SKM-1 treated with dmso at 0.1 percent for 144 hours (cell line): Measurements from ENCODE around the gene SH3BGRL3.
A peak's percentile ranks its signal among the peaks of the same experiment; 100 is the strongest.

Source experiments
- DNase-seq: peaks from one replicate; lab custom pipeline; 2025; ENCODE audit not compliant: unreplicated experiment; lab: John Stamatoyannopoulos, UW

Gene SH3BGRL3

DNA sequence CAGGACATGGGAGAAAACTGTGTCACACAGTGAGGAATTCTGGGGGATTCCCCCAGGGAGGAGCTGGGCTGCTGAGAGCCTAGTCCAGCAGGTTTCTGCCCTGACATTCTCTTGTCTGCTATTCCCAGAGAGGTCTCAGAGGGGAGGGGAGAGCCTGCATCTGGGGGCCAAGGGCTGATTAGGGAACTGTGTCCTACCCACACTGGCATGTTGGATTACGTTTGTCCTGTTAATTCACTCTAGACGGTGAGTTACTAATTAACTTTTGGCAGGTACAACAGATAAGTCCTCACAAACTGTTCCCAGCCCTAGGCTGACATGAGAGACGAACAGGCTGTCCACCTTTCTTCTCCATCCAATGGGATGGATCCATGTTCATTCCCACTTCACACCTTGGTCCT lies 2.6 kb upstream of the SH3BGRL3 start:
- no peak for DNase-seq

GRCh38 chr1:26277719-26278118 lies 2.2 kb upstream of the SH3BGRL3 start:
- DNase-seq = no peak

DNA sequence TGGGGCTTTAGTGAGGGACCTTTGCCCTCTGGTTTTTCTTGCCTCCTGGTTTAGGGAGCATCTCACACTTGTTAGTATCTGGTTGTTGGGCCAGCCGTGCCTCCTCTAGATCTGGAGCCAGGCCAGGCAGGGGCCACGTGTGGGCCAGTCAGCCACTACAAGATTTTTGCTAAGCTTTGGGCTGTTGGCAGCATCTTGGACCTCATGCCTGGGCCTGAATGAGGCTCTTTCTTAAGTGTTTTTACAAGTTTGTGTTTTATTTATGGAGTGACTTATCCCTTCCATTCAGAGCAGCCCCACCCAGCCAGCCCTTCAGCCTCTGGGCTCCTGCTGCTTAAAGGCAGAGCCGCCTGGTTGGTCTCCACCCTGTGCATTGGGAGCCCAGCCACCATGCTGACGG lies 1.6 kb upstream of the SH3BGRL3 start:
- DNase-seq = no peak

DNA sequence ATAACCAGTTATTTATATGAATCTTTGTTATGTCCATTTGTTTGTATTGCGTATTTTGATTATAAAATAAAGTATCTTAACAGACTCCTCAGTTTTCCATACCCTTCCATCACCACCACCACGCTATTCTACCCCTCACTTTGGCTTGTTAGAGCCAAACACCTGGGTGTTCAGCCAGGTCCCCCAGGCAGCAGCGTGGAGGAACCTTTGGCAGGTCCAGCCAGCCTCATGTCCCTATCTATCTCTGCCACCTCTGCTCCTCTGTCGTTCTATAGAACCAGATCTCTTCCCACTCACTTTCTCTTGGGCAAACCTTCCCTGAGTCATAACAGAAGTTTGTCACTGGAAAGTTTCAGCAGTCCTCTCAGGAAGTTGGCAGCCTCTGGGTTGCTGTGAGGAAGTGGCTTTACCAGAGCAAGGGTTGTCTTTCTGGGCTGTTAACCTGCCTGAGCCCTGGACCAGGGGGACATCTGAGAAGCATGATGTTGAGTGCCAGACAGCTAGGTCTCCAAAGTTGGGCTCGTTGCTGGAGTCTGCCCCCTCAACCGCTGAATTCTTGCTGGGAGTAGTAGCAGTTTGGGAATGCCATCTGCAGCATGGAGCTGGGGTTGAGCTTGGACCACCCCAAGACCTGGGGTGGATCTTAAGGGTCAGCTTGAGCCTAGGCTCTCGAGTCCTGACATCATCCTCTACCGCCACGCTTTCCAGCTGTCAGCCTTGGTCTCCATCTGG lies 996 bp upstream of the SH3BGRL3 start:
- DNase-seq = peak; percentile 65

GRCh38 chr1:26280333-26281042 lies 602 bp downstream of the SH3BGRL3 start:
- peak; percentile 32 for DNase-seq

DNA sequence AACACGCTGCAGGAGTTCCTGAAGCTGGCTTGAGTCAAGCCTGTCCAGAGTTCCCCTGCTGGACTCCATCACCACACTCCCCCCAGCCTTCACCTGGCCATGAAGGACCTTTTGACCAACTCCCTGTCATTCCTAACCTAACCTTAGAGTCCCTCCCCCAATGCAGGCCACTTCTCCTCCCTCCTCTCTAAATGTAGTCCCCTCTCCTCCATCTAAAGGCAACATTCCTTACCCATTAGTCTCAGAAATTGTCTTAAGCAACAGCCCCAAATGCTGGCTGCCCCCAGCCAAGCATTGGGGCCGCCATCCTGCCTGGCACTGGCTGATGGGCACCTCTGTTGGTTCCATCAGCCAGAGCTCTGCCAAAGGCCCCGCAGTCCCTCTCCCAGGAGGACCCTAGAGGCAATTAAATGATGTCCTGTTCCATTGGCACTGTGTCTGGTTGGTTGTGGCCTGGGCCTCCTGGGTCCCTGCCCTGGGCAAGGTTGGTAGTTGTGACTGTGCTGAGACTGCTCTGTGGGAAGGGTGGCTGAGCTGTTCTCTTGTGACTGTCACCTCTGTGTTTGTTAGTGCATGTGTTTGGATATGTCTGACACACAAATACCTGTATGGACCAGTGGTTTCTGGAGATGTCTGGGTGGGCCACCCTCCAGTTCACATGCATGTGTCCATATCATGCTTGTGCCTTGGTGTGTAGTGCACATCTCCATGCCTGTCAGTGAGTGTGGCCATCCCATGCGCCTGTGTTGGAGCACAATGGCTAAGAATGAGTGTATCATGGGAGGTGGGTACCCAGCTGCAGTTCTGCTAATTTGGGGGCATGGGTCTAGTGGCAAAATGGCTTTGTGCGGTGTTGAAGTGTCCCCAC lies 1.4 kb downstream of the SH3BGRL3 start:
- no peak for DNase-seq

GRCh38 chr1:26281971-26282370 lies 2.1 kb downstream of the SH3BGRL3 start:
- DNase-seq = peak; percentile 38

GRCh38 chr1:26282401-26282918 lies 2.6 kb downstream of the SH3BGRL3 start:
- no peak for DNase-seq

- DNase-seq = no peak
Observed at GRCh38 chr1:26283279-26283853, 3.5 kb downstream of the SH3BGRL3 start.

- no peak for DNase-seq
Observed at GRCh38 chr1:26283871-26284596, 4.1 kb downstream of the SH3BGRL3 start.

- peak; percentile 83 for DNase-seq
Observed at GRCh38 chr1:26284597-26285347, 4.9 kb downstream of the SH3BGRL3 start.

DNA sequence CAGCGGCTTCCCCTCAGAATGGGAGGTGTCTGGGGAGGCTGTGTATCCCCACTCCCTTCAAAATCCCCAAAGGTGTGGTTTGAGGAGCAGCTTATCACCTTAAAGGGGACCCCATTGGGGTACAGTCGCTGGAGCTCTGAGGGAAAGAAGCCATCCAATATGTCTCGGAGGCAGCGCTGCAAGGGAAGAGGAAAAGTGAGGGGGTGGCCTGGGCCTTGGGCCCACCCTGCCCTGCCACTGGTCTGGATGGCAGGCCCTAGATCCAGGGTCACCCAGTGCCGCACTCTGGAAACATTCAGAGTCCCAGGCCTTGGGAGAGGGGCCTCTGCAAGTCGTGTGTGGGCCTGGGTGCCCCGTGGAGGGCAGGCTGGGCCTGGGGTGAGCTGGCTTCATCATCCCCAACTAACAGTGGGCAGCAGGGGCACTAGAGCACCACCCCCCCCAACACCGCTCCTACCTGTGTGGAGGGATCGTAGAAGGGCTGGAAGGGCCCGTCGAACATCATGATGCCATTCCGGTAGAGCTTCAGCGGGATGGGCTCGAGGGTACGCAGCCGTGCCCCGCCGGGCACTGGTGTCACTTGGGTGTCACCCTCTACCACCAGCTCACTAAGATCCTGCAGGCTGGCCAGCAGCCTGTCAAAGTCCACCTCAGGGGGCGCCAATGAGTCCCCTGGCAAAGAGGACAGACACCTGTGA lies 5.6 kb downstream of the SH3BGRL3 start:
- DNase-seq = peak; percentile 11

DNA sequence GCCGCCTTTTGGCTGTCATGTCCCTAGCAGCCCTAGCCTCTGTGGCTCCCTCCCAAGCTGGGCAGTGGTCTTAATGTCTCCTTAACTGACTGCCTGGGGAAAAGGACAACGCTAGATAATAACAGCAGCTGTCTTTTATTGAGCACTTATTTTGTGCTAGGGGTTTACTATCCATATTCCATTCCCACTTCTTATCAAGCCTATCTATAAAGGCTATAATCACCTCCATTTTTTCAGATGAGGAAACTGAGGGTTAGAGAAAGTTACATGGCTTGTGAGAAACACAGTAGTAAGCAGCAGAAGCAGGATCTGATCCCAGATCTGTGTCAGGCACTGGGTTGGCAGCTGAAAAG lies 6.2 kb downstream of the SH3BGRL3 start:
- DNase-seq = no peak

GRCh38 chr1:26287033-26287711 lies 7.3 kb downstream of the SH3BGRL3 start:
- DNase-seq = peak; percentile 42

DNA sequence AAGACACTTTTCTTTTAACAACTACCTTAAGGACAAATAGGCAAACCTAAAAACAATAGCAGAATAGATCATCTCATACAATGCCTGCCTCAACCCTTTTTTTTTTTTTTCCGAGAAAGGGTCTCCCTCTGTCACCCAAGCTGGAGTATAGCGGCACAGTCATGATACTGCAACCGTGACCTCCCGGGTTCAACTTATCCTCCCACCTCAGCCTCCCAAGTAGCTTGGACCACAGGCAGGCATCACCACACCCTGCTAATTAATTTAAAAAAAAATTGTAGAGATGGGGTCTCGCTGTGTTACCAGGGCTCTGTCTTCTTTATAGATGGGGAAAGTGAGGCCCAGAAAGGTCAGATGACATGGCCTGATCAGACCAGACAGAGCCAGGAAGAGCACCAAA lies 7.9 kb downstream of the SH3BGRL3 start:
- no peak for DNase-seq

GRCh38 chr1:26288311-26288941 lies 8.5 kb downstream of the SH3BGRL3 start:
- DNase-seq = peak; percentile 53

DNA sequence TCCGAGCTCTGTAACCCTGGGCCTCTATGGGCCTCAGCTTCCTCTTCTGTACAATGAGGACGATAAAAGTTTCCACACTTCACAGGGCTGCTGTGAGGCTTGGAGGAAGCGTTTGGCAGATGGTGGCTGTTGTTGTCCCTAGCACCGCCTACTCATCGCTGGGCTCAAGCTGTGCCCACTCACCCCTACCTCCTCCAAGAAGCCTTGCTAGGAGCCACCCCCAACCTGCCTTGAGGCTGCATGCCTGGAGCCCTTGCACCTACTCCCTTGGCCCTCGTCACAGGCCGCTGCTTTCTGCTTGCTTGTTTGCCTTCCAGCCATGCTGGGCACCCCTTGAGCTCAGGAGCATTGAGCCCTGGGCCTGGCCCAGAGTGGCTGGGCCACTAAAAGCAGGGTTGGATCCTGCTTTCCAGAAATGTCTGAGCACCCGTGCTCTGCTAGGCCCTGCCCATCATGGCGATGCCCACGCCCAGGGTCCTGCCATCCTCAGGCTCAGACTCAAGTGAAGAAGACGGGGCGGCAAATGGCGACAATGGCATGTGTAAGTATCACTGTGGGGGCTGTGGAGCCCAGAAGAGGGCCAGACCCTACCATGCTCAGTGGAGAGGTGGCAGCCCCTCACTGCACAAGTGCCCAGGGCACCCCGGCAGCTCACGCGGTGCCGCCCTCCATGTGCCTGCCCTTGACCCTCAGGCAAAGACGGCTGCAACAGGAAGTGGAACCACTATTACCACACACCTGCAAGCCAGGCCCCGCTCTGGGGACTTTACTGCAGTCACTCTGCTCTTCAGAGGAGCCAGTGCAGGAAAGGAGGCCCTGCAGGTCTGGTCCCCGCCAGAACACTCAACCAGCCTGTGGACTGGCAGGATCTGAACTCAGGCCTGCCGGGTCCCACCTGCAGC lies 9.5 kb downstream of the SH3BGRL3 start:
- DNase-seq = peak; percentile 86
